Measurements from ENCODE around the gene SLC22A31.

DNA sequence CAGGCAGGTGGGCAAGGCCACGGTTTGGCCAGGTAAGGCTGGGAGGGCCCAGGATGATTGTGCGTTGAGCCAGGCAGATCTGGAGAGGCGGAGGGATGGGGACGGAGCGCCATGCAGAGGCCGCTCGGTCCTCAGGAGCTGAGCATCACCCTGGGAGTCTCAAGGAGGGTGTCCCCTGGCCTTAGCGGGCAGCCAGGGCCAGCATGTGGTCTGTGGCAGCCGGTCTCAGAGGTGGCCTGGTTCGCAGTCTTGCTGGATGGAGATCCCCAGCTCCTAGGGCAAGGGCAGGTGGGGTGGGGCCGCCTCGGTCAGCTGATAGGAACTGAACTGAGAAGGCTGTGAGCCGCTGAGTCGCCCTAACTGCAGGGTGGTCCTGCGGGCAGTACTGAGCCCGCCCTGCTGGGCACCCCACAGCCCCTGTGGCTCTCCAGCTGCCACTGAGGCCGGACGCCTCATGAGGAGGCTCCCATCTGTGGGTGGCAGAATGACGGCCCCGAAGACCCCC is 40.4 kb downstream of the SLC22A31 start:
- no peak for TF ChIP-seq CTCF (IDR thresholded peaks at IDR 0.05)
- TF ChIP-seq POLR2A (IDR thresholded peaks at IDR 0.05), result no peak
